Loucy (cell line): ENCODE results near the gene NHSL1.

Experiments used
- EZH2phosphoT487 ChIP-seq: fragments of 200-600 bp; IDR thresholded peaks from 2 replicates; pipeline ENCODE4 v1.6.1; 2018; ENCODE audit warnings: antibody characterized with exemption, mild to moderate bottlenecking, moderate library complexity, borderline replicate concordance
- TF ChIP-seq, protein P1 (sequence below): fragments of 200-600 bp; sonication (generic); conservative IDR thresholded peaks from 2 replicates; pipeline ENCODE4 v1.5.1; 2014; ENCODE audit warnings: mild to moderate bottlenecking, antibody characterized with exemption, low read length

DNA sequence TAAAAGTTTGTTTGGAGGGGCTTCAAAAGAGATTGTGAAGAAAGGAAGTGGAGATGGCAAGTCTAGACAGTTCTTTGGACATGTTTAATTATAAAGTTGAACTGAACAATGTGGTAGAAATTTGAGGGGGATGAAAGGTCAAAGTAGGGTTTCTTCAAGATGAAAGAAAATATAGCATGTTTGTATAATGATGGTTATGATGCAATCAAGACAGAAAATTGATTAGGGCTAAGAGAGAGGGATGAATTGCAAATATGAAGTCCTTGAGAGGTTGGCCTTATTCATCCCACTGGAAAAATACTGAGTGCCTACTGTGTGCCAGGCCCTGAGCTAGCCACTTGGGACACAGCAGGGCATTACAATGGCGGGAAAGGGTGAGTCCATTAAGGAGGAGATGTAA lies 37.6 kb downstream of the NHSL1 start:
- TF ChIP-seq, protein P1, sequence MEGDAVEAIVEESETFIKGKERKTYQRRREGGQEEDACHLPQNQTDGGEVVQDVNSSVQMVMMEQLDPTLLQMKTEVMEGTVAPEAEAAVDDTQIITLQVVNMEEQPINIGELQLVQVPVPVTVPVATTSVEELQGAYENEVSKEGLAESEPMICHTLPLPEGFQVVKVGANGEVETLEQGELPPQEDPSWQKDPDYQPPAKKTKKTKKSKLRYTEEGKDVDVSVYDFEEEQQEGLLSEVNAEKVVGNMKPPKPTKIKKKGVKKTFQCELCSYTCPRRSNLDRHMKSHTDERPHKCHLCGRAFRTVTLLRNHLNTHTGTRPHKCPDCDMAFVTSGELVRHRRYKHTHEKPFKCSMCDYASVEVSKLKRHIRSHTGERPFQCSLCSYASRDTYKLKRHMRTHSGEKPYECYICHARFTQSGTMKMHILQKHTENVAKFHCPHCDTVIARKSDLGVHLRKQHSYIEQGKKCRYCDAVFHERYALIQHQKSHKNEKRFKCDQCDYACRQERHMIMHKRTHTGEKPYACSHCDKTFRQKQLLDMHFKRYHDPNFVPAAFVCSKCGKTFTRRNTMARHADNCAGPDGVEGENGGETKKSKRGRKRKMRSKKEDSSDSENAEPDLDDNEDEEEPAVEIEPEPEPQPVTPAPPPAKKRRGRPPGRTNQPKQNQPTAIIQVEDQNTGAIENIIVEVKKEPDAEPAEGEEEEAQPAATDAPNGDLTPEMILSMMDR = no peak
- no peak for TF ChIP-seq EZH2phosphoT487
